MM.1S (cell line): ENCODE data around the gene ERMAP.

ENCODE experiments used
- DNase-seq: peaks from one replicate; pipeline ENCODE4 v3.0.0-alpha.2; 2015
- H2AFZ ChIP-seq: fragments of 300-600 bp; sonication (generic); 2 replicates; pipeline ENCODE4 v1.6.0; 2016; ENCODE audit warnings: antibody characterized with exemption, low read length
- H3F3A ChIP-seq: fragments of 300-600 bp; sonication (generic); 2 replicates; pipeline ENCODE4 v1.6.1; 2016; ENCODE audit warnings: mild to moderate bottlenecking, antibody characterized with exemption, low read length, moderate library complexity, mixed read lengths; ENCODE audit not compliant: insufficient read depth
- H3K27ac ChIP-seq: fragments of 300-600 bp; sonication (generic); 2 replicates; pipeline ENCODE4 v1.5.1; 2016; ENCODE audit warnings: mild to moderate bottlenecking, low read length
- H3K27me3 ChIP-seq: fragments of 300-600 bp; sonication (generic); replicated peaks from 2 replicates; pipeline ENCODE4 v1.6.0; 2016; ENCODE audit warnings: low read length; ENCODE audit not compliant: insufficient read depth
- H3K36me3 ChIP-seq: fragments of 300-600 bp; sonication (generic); replicated peaks from 2 replicates; pipeline ENCODE4 v1.6.1; 2016; ENCODE audit warnings: mild to moderate bottlenecking, low read length, mixed read lengths; ENCODE audit not compliant: insufficient read depth
- H3K4me1 ChIP-seq: fragments of 300-600 bp; sonication (generic); 2 replicates; pipeline ENCODE4 v1.6.1; 2016; ENCODE audit warnings: low read length, mixed read lengths
- H3K4me2 ChIP-seq: fragments of 300-600 bp; sonication (generic); 2 replicates; pipeline ENCODE4 v1.6.0; 2016; ENCODE audit warnings: low read depth, low read length
- H3K4me3 ChIP-seq: fragments of 300-600 bp; sonication (generic); 2 replicates; pipeline ENCODE4 v1.5.1; 2016; ENCODE audit warnings: low read length, mixed read lengths
- H3K79me2 ChIP-seq: fragments of 300-600 bp; sonication (generic); 2 replicates; pipeline ENCODE4 v1.6.1; 2016; ENCODE audit warnings: mixed run types, low read length, mixed read lengths
- H3K9ac ChIP-seq: fragments of 300-600 bp; sonication (generic); 2 replicates; pipeline ENCODE4 v1.6.1; 2016; ENCODE audit warnings: low read length, mixed read lengths
- H3K9me2 ChIP-seq: fragments of 300-600 bp; sonication (generic); replicated peaks from 2 replicates; pipeline ENCODE4 v1.6.1; 2016; ENCODE audit warnings: mild to moderate bottlenecking, low read length, mixed read lengths; ENCODE audit not compliant: insufficient read depth
- H3K9me3 ChIP-seq: fragments of 300-600 bp; sonication (generic); replicated peaks from 2 replicates; pipeline ENCODE4 v1.6.1; 2016; ENCODE audit warnings: mild to moderate bottlenecking, low read length, mixed read lengths; ENCODE audit not compliant: insufficient read depth
- H4K20me1 ChIP-seq: fragments of 300-600 bp; sonication (generic); 2 replicates; pipeline ENCODE4 v1.6.1; 2016; ENCODE audit warnings: mild to moderate bottlenecking, low read length, moderate library complexity, mixed read lengths; ENCODE audit not compliant: insufficient read depth
- CTCF ChIP-seq: fragments of 300-600 bp; sonication (generic); IDR thresholded peaks from 2 replicates; pipeline ENCODE4 v1.5.1; 2016; ENCODE audit warnings: antibody characterized with exemption, low read length, mixed read lengths
- EZH2 ChIP-seq: fragments of 300-600 bp; sonication (generic); optimal IDR thresholded peaks from 2 replicates; pipeline ENCODE3; 2017; ENCODE audit warnings: low read depth, mild to moderate bottlenecking, antibody characterized with exemption, low read length, mixed read lengths
- EZH2phosphoT487 ChIP-seq: fragments of 300-600 bp; sonication (generic); IDR thresholded peaks from 2 replicates; pipeline ENCODE4 v1.6.1; 2018; ENCODE audit warnings: antibody characterized with exemption, low read length

Gene ERMAP

GRCh38 chr1:42820813-42821212, 3.9 kb downstream of the ERMAP start:
- no peaks in the 10 kb centered on the region for H3K36me3 ChIP-seq
- no peaks in the 10 kb centered on the region for H4K20me1 ChIP-seq
- no peak for TF ChIP-seq CTCF
- TF ChIP-seq EZH2phosphoT487: no peak
- no peak for TF ChIP-seq EZH2
- H3K9me3 ChIP-seq: no peaks in the 10 kb centered on the region
- H3K9me2 ChIP-seq: no peaks in the 10 kb centered on the region
- H3K9ac ChIP-seq: no peak overlapping the region
- H3K4me3 ChIP-seq: no peak overlapping the region
- peaks cover 5% of the 10 kb centered on the region for H3K4me1 ChIP-seq
- H3K79me2 ChIP-seq: no peaks in the 10 kb centered on the region
- no peaks in the 10 kb centered on the region for H3K27me3 ChIP-seq
- H3K4me2 ChIP-seq: no peak overlapping the region
- H3F3A ChIP-seq: peaks cover 8% of the 10 kb centered on the region; the same call in 1 of the 2 replicates
- H2AFZ ChIP-seq: no peak overlapping the region
- no peak overlapping the region for H3K27ac ChIP-seq
- no peak for DNase-seq

- DNase-seq: no peak
- TF ChIP-seq CTCF (no peak), EZH2phosphoT487 (no peak), EZH2 (no peak)
- no peaks in the 10 kb centered on the region for H3K9me2 ChIP-seq
- no peak overlapping the region for H2AFZ ChIP-seq
- no peak overlapping the region for H3K9ac ChIP-seq
- no peak overlapping the region for H3K4me2 ChIP-seq
- no peak overlapping the region for H3K27ac ChIP-seq
- H3K27me3 ChIP-seq: no peaks in the 10 kb centered on the region
- H3K4me1 ChIP-seq: no peaks in the 10 kb centered on the region
- peaks cover under 1% of the 10 kb centered on the region; the same call in 1 of the 2 replicates for H3F3A ChIP-seq
- no peaks in the 10 kb centered on the region for H3K79me2 ChIP-seq
- H3K9me3 ChIP-seq: no peaks in the 10 kb centered on the region
- no peaks in the 10 kb centered on the region for H4K20me1 ChIP-seq
- no peaks in the 10 kb centered on the region for H3K36me3 ChIP-seq
- H3K4me3 ChIP-seq: no peak overlapping the region
Observed at GRCh38 chr1:42821690-42822089, 4.8 kb downstream of the ERMAP start.

GRCh38 chr1:42822800-42823392, 6.0 kb downstream of the ERMAP start:
- no peak overlapping the region for H3K4me2 ChIP-seq
- TF ChIP-seq EZH2 (no peak), CTCF (no peak), EZH2phosphoT487 (no peak)

More at GRCh38 chr1:42822800-42823392, 6.0 kb downstream of the ERMAP start:
- Histone ChIP-seq H3K36me3 (no peaks in the 10 kb centered on the region), H4K20me1 (no peaks in the 10 kb centered on the region), H3K9me2 (no peaks in the 10 kb centered on the region), H3K79me2 (no peaks in the 10 kb centered on the region), H3K27ac (no peak overlapping the region), H3K4me3 (no peak overlapping the region), H2AFZ (no peak overlapping the region), H3K4me1 (no peaks in the 10 kb centered on the region), H3K9ac (no peak overlapping the region), H3F3A (no peaks in the 10 kb centered on the region), H3K9me3 (no peaks in the 10 kb centered on the region), H3K27me3 (no peaks in the 10 kb centered on the region)
- no peak for DNase-seq
